ENCODE results near the gene KIAA0232.

Gene KIAA0232

DNA sequence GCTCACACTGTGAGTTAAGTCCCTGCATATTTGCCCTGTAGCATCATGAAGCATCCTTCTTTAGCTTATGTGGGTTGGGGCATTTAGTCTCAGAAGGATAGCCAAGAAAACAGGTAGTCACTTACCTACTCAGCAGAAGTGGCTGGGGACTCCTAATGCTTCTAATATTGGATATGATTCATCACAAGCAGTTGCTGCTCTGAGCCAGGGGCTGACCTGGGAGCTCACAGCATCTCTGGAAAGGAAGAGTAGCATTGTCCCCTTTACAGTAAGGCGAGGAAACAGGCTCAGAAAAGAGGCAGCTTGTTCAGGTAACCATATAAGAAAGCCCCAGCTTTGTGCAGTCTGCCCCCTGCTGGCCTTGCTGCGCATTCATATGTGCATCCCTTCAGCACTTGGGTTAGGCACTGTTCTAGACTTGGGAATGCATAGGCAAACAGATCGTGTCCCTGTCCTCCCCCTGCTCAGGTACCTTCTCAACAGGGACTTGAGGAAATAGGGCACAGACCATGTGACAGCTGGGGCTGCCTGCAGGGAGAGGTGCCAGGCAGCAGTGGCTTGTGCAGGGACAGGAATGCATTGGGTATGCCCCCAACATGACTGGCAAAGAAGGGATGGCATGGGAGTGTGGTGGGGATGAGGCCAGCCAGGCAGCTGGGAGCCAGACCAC lies 91.4 kb downstream of the KIAA0232 start:
- H3K4me3 ChIP-seq (ENCODE audit: low read depth, low read length): no peak overlapping the region
- TF ChIP-seq, protein P1, sequence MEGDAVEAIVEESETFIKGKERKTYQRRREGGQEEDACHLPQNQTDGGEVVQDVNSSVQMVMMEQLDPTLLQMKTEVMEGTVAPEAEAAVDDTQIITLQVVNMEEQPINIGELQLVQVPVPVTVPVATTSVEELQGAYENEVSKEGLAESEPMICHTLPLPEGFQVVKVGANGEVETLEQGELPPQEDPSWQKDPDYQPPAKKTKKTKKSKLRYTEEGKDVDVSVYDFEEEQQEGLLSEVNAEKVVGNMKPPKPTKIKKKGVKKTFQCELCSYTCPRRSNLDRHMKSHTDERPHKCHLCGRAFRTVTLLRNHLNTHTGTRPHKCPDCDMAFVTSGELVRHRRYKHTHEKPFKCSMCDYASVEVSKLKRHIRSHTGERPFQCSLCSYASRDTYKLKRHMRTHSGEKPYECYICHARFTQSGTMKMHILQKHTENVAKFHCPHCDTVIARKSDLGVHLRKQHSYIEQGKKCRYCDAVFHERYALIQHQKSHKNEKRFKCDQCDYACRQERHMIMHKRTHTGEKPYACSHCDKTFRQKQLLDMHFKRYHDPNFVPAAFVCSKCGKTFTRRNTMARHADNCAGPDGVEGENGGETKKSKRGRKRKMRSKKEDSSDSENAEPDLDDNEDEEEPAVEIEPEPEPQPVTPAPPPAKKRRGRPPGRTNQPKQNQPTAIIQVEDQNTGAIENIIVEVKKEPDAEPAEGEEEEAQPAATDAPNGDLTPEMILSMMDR (IDR thresholded peaks at IDR 0.05; ENCODE audit: insufficient read depth, low read depth, low read length, missing control alignments): peak; percentile 89
- DNase-seq (ENCODE audit: low read depth): peak; percentile 84

DNA sequence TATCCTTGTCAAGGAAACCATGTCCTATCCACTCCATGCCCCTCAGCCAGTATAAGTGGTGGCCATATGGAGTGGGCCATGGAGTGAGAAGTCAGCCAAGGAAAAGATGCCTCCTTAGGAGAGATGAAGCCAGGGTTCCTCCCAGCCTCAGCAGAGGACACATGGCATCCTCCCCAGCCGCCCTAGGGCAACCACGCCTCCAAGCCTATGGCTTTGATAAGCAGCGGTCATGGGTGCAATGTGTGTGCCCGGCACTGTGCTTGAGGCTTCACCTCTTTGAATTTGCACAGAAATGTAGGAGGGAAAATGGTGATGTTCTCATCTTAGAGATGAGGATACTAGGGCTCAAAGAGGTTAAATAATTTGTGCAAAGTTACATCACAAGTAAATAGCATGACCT lies 92.5 kb downstream of the KIAA0232 start:
- H3K4me3 ChIP-seq (ENCODE audit: low read depth, low read length): no peak overlapping the region
- TF ChIP-seq, protein P1 (IDR thresholded peaks at IDR 0.05; ENCODE audit: insufficient read depth, low read depth, low read length, missing control alignments): no peak
- no peak for DNase-seq (ENCODE audit: low read depth)

GRCh38 chr4:6875431-6875831 lies 92.9 kb downstream of the KIAA0232 start:
- DNase-seq (ENCODE audit: low read depth): no peak
- H3K4me3 ChIP-seq (ENCODE audit: low read depth, low read length): no peak overlapping the region
- TF ChIP-seq, protein P1 (IDR thresholded peaks at IDR 0.05; ENCODE audit: insufficient read depth, low read depth, low read length, missing control alignments): no peak

DNA sequence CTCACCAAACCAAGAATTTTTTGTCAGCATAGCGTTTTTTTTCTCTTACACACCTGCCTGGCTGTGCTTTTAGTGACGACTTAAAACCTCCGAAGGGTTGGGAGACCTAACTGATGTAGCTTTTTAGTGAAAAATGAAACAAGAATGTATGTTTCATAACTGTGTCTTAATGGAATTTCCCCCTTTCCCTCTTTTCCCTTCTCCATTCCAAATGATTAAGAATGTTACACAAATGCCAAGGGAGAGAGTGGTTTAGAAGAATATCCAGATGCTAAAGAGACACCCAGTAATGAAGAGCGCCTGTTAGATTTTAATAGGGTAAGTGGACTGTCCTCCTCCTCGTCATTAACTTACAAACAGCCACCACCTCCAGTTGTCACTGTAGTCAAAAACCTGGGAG lies 93.9 kb downstream of the KIAA0232 start:
- no peak overlapping the region for H3K4me3 ChIP-seq (ENCODE audit: low read depth, low read length)
- TF ChIP-seq, protein P1 (IDR thresholded peaks at IDR 0.05; ENCODE audit: insufficient read depth, low read depth, low read length, missing control alignments): no peak
- DNase-seq (ENCODE audit: low read depth): no peak

GRCh38 chr4:6877067-6877466 lies 94.5 kb downstream of the KIAA0232 start:
- no peak for DNase-seq (ENCODE audit: low read depth)
- TF ChIP-seq, protein P1 (IDR thresholded peaks at IDR 0.05; ENCODE audit: insufficient read depth, low read depth, low read length, missing control alignments): no peak
- H3K4me3 ChIP-seq (ENCODE audit: low read depth, low read length): no peak overlapping the region

DNA sequence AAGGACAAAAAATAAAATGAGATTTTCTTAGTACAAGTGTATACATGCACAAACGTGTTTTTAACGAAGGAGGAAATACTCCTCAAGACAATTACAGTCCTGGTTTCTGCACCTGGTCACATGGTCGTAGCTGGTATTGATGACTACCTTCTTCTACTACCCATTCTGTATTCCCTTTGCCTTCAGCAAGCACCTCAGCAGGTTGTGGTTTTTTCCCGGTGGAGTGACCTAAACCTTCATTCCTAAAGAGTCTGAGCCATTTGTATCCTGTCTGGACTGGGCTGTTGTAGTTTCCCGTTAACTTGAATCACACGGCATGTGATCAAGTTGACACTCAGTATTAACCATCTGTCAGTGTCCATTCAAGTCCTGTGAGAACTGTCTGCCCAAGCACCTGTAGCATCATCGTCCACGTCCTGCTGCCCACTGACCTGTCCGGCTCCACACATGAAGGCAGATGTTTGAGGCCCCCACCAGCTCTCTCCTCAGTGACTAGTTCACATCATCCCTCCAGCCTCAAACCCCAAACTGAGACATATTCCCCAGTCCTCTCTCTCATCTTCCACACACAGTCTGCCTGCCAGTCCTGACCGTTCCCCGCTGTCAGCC lies 96.0 kb downstream of the KIAA0232 start:
- TF ChIP-seq, protein P1 (IDR thresholded peaks at IDR 0.05; ENCODE audit: insufficient read depth, low read depth, low read length, missing control alignments): no peak
- no peak overlapping the region for H3K4me3 ChIP-seq (ENCODE audit: low read depth, low read length)
- DNase-seq (ENCODE audit: low read depth): no peak

DNA sequence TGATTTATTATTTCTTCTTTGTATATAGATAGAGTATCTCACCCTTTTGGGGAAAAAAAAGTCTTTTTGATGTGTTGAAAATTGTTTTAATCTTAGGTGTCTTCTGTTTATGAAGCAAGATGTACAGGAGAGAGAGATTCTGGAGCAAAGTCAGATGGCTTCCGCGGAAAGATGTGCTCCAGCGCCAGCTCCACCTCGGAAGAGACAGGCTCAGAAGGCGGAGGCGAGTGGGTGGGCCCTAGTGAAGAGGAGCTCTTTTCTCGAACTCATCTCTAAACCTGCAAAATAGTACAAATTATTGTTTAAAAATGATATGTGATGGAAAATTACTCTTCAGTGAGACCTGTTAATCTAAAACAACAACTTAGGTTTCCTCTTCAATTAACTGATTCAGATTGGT lies 98.2 kb downstream of the KIAA0232 start:
- no peak for DNase-seq (ENCODE audit: low read depth)
- H3K4me3 ChIP-seq (ENCODE audit: low read depth, low read length): no peak overlapping the region
- TF ChIP-seq, protein P1 (IDR thresholded peaks at IDR 0.05; ENCODE audit: insufficient read depth, low read depth, low read length, missing control alignments): no peak
